PC-9 (cell line): ENCODE data around the gene POLDIP3. TPM values are rescaled to one million over a fixed set of nuclear protein-coding genes. Genes with fewer than 3 reads are reported as not detected.
A peak's percentile ranks its signal among the peaks of the same experiment; 100 is the strongest.

Source experiments
- BruUV-seq: library from RNA; stranded (reverse); fragments of 400-500 nt; replicated peaks from 2 replicates; lab custom pipeline; 2021; lab: Mats Ljungman, UMichigan
- CTCF ChIA-PET: fragments of 300-600 bp; sonication (Branson Sonifier 250); formaldehyde crosslinking; loops from one replicate; lab custom pipeline; 2022; ENCODE audit warnings: antibody characterized with exemption; lab: Charles Lee
- POLR2A ChIA-PET: fragments of 300-600 bp; sonication (Branson Sonifier 250); formaldehyde crosslinking; loops from one replicate; lab custom pipeline; 2022; ENCODE audit warnings: antibody characterized with exemption; ENCODE audit not compliant: unreplicated experiment; lab: Charles Lee
- DNase-seq, 2 experiments: peaks; one replicate each; pipeline versions ENCODE4 v3.0.0 to v3.0.0-alpha.2; 2015 to 2022; ENCODE audit warnings: mixed read lengths in 1 of 2
- H2AFZ ChIP-seq: fragments of 200-600 bp; sonication (generic); 2 replicates; pipeline ENCODE4 v1.8.1; 2017; ENCODE audit warnings: antibody characterized with exemption
- H3F3A ChIP-seq: fragments of 200-600 bp; sonication (generic); 2 replicates; pipeline ENCODE4 v1.8.1; 2017; ENCODE audit warnings: antibody characterized with exemption, mild to moderate bottlenecking, low read depth; ENCODE audit not compliant: insufficient read depth
- H3K27ac ChIP-seq: fragments of 200-600 bp; sonication (generic); 2 replicates; pipeline ENCODE4 v1.6.1; 2016; ENCODE audit warnings: mixed run types
- H3K27me3 ChIP-seq: fragments of 200-600 bp; sonication (generic); 2 replicates; pipeline ENCODE4 v1.6.1; 2016; ENCODE audit warnings: low read depth, mixed run types; ENCODE audit not compliant: insufficient read depth
- H3K36me3 ChIP-seq: fragments of 200-600 bp; sonication (generic); 2 replicates; pipeline ENCODE4 v1.6.1; 2016; ENCODE audit warnings: low read depth, mixed run types
- H3K4me1 ChIP-seq: fragments of 200-600 bp; sonication (generic); replicated peaks from 2 replicates; pipeline ENCODE4 v1.6.1; 2016; ENCODE audit warnings: mixed run types; ENCODE audit not compliant: insufficient read depth
- H3K4me2 ChIP-seq: fragments of 200-600 bp; sonication (generic); 2 replicates; pipeline ENCODE4 v1.6.1; 2017; ENCODE audit warnings: mixed run types
- H3K4me3 ChIP-seq: fragments of 200-600 bp; sonication (generic); 2 replicates; pipeline ENCODE4 v1.6.1; 2016; ENCODE audit warnings: mixed run types
- H3K79me2 ChIP-seq: fragments of 200-600 bp; sonication (generic); 2 replicates; pipeline ENCODE4 v1.6.1; 2017; ENCODE audit warnings: low read depth, mixed run types
- H3K9me2 ChIP-seq: fragments of 200-600 bp; sonication (generic); 2 replicates; pipeline ENCODE4 v1.8.1; 2017; ENCODE audit warnings: mild to moderate bottlenecking; ENCODE audit not compliant: insufficient read depth
- H3K9me3 ChIP-seq: fragments of 200-600 bp; sonication (generic); 2 replicates; pipeline ENCODE4 v1.8.1; 2016; ENCODE audit warnings: low read depth; ENCODE audit not compliant: insufficient read depth
- H4K20me1 ChIP-seq: fragments of 200-600 bp; sonication (generic); 2 replicates; pipeline ENCODE4 v1.8.1; 2017; ENCODE audit not compliant: insufficient read depth
- CTCF ChIP-seq: fragments of 200-600 bp; sonication (generic); conservative IDR thresholded peaks from 2 replicates; pipeline ENCODE4 v1.6.1; 2017; ENCODE audit warnings: mixed run types, antibody characterized with exemption, mild to moderate bottlenecking, moderate library complexity
- EZH2 ChIP-seq: fragments of 200-600 bp; sonication (generic); IDR thresholded peaks from 2 replicates; pipeline ENCODE4 v1.8.0; 2017; ENCODE audit warnings: antibody characterized with exemption, low read depth
- intact Hi-C: fragments of 100-400 bp; cut with micrococcal nuclease; formaldehyde crosslinking; loops from one replicate; pipeline ENCODE4 v1.10.0; 2022; ENCODE audit not compliant: unreplicated experiment
- total RNA-seq: library from RNA; stranded (reverse); gene quantifications from 2 replicates; pipeline ENCODE4 v1.2.3, GENCODE V29; 2021

POLDIP3 gene
- total RNA-seq, 1 experiment from 2014 or later = 62.9 TPM

- POLR2A ChIA-PET = no interaction called here
- H3K36me3 ChIP-seq = no peaks in the 10 kb centered on the region
- CTCF ChIA-PET = no interaction called here
- no peaks in the 10 kb centered on the region for H3K79me2 ChIP-seq
- TF ChIP-seq CTCF (no peak), EZH2 (no peak)
- no peak overlapping the region for H2AFZ ChIP-seq
- H3K4me2 ChIP-seq = no peak overlapping the region
- H4K20me1 ChIP-seq = peaks cover 4% of the 10 kb centered on the region; the same call in 1 of the 2 replicates
- no peaks in the 10 kb centered on the region for H3K9me2 ChIP-seq
- H3K4me3 ChIP-seq = no peak overlapping the region
- intact Hi-C loops = no loop called here
- no TSS peak for BruUV-seq
- peaks cover 14% of the 10 kb centered on the region; the same call in 1 of the 2 replicates for H3F3A ChIP-seq
- no peaks in the 10 kb centered on the region for H3K27me3 ChIP-seq
- no peak overlapping the region for H3K27ac ChIP-seq
- H3K9me3 ChIP-seq = no peaks in the 10 kb centered on the region
- no peaks in the 10 kb centered on the region for H3K4me1 ChIP-seq
- DNase-seq = no peak
Observed at GRCh38 chr22:42562684-42563083, 52.0 kb downstream of the POLDIP3 start.

GRCh38 chr22:42562279-42562678 lies 52.4 kb downstream of the POLDIP3 start:
- H3K4me3 ChIP-seq = no peak overlapping the region
- peaks cover 14% of the 10 kb centered on the region; the same call in 1 of the 2 replicates for H3F3A ChIP-seq
- CTCF ChIA-PET = no interaction called here

GRCh38 chr22:42561856-42562255 lies 52.8 kb downstream of the POLDIP3 start:
- Histone ChIP-seq H3K9me2 (no peaks in the 10 kb centered on the region), H3K27me3 (no peaks in the 10 kb centered on the region), H3K9me3 (no peaks in the 10 kb centered on the region), H3K36me3 (no peaks in the 10 kb centered on the region), H3K4me3 (no peak overlapping the region), H3K27ac (no peak overlapping the region), H3K4me2 (no peak overlapping the region), H3F3A (peaks cover 14% of the 10 kb centered on the region; the same call in 1 of the 2 replicates), H4K20me1 (peaks cover 4% of the 10 kb centered on the region; the same call in 1 of the 2 replicates), H2AFZ (no peak overlapping the region), H3K4me1 (no peaks in the 10 kb centered on the region), H3K79me2 (no peaks in the 10 kb centered on the region)
- no TSS peak for BruUV-seq
- no peak for TF ChIP-seq EZH2
- TF ChIP-seq CTCF = no peak
- DNase-seq = peak in 1 of 2 experiments; percentile 21
- ChIA-PET CTCF (no interaction called here), POLR2A (interaction anchor here (0.7 kb wide), 1 partner anchor 482 kb away, joined by 3 read pairs; the partner anchor contains the start of gene SMDT1)
- intact Hi-C loops = no loop called here

More at GRCh38 chr22:42562279-42562678, 52.4 kb downstream of the POLDIP3 start:
- Histone ChIP-seq H3K4me1 (no peaks in the 10 kb centered on the region), H3K9me3 (no peaks in the 10 kb centered on the region), H3K79me2 (no peaks in the 10 kb centered on the region), H3K4me2 (no peak overlapping the region), H3K27ac (no peak overlapping the region), H3K27me3 (no peaks in the 10 kb centered on the region), H4K20me1 (peaks cover 4% of the 10 kb centered on the region; the same call in 1 of the 2 replicates), H2AFZ (no peak overlapping the region), H3K36me3 (no peaks in the 10 kb centered on the region), H3K9me2 (no peaks in the 10 kb centered on the region)
- no TSS peak for BruUV-seq
- DNase-seq = no peak
- POLR2A ChIA-PET = interaction anchor here (0.7 kb wide), 1 partner anchor 483 kb away, joined by 3 read pairs; the partner anchor contains the start of gene SMDT1
- intact Hi-C loops = no loop called here
- TF ChIP-seq CTCF = no peak
- TF ChIP-seq EZH2 = no peak
